CD4-positive, alpha-beta memory T cell (primary cell): ENCODE measurements around the gene PRRX2. TPM values are rescaled to one million over a fixed set of nuclear protein-coding genes. Genes with fewer than 3 reads are reported as not detected.

Experiments
- CTCF ChIA-PET: fragments of 350-600 bp; sonication (Branson Sonifier 250); formaldehyde crosslinking; loops from one replicate; lab custom pipeline; 2021; ENCODE audit warnings: inconsistent platforms; ENCODE audit not compliant: partially characterized antibody; lab: Charles Lee
- POLR2A ChIA-PET: fragments of 350-600 bp; sonication (Branson Sonifier 250); formaldehyde crosslinking; loops from one replicate; lab custom pipeline; 2021; ENCODE audit not compliant: partially characterized antibody; lab: Charles Lee
- DNase-seq, 5 donors: peaks; one replicate each; pipeline versions ENCODE4 v3.0.0 to v3.0.0-alpha.2; 2020 to 2022; ENCODE audit warnings: mixed read lengths in 1 of 5
- H3K27ac ChIP-seq: one replicate; pipeline ENCODE4 v1.7.0; 2013; ENCODE audit warnings: low read depth, low read length
- H3K27me3 ChIP-seq: 2 replicates; pipeline ENCODE4 v1.7.0; 2013; ENCODE audit warnings: mild to moderate bottlenecking, low read length, moderate library complexity; ENCODE audit not compliant: insufficient read depth
- H3K36me3 ChIP-seq: 2 replicates; pipeline ENCODE4 v1.7.0; 2013; ENCODE audit warnings: mild to moderate bottlenecking, low read length, moderate library complexity; ENCODE audit not compliant: insufficient read depth
- H3K4me1 ChIP-seq: 2 replicates; pipeline ENCODE4 v1.7.0; 2013; ENCODE audit warnings: mild to moderate bottlenecking, low read length, moderate library complexity; ENCODE audit not compliant: insufficient read depth
- H3K4me3 ChIP-seq, 2 donors: one replicate each; pipeline ENCODE4 v1.7.0; 2013; ENCODE audit warnings: low read length in 2 of 2, mild to moderate bottlenecking in 1 of 2
- H3K9me3 ChIP-seq, 2 donors: one replicate each; pipeline ENCODE4 v1.7.0; 2013; ENCODE audit warnings: low read length in 2 of 2, control low read depth in 1 of 2; ENCODE audit not compliant: control insufficient read depth in 1 of 2
- H3K27ac Mint-ChIP-seq, 7 donors: one replicate each; pipeline ENCODE4 v1.8.0; 2020 to 2021; ENCODE audit warnings: mixed read lengths in 7 of 7, mild to moderate bottlenecking in 6 of 7, inconsistent platforms in 3 of 7, moderate library complexity in 3 of 7
- H3K27me3 Mint-ChIP-seq, 2 donors: one replicate each; pipeline ENCODE4 v1.8.0; 2020 to 2021; ENCODE audit warnings: mixed read lengths in 2 of 2
- H3K36me3 Mint-ChIP-seq, 2 donors: one replicate each; pipeline ENCODE4 v1.8.0; 2020 to 2021; ENCODE audit warnings: mixed read lengths in 2 of 2, inconsistent platforms in 1 of 2, mild to moderate bottlenecking in 1 of 2
- H3K4me1 Mint-ChIP-seq, 4 donors: one replicate each; pipeline ENCODE4 v1.8.0; 2020 to 2021; ENCODE audit warnings: mixed read lengths in 4 of 4, mild to moderate bottlenecking in 1 of 4
- H3K4me3 Mint-ChIP-seq, 8 donors: one replicate each; pipeline ENCODE4 v1.8.0; 2020 to 2021; ENCODE audit warnings: mixed read lengths in 8 of 8, mild to moderate bottlenecking in 7 of 8, moderate library complexity in 6 of 8, inconsistent platforms in 3 of 8
- H3K9me3 Mint-ChIP-seq, 8 donors: one replicate each; pipeline ENCODE4 v1.8.0; 2020 to 2021; ENCODE audit warnings: mixed read lengths in 8 of 8, mild to moderate bottlenecking in 5 of 8, inconsistent platforms in 3 of 8, moderate library complexity in 1 of 8
- intact Hi-C: fragments of 100-400 bp; cut with micrococcal nuclease; formaldehyde crosslinking; loops from one replicate; pipeline ENCODE4 v1.15.1; 2023
- polyA plus RNA-seq, 2 donors: library from polyadenylated mRNA; unstranded; fragments of 300-500 nt; fragmentation: Illumina TruSeq; gene quantifications; one replicate each; pipeline ENCODE4 v1.2.3, GENCODE V29; 2021
- total RNA-seq, 2 experiments: library from RNA; stranded (reverse); gene quantifications; one replicate each; pipeline ENCODE4 v1.2.3, GENCODE V29; 2021

The PRRX2 gene
- total and polyA plus RNA-seq, 4 experiments from 2014 or later = not detected

DNA sequence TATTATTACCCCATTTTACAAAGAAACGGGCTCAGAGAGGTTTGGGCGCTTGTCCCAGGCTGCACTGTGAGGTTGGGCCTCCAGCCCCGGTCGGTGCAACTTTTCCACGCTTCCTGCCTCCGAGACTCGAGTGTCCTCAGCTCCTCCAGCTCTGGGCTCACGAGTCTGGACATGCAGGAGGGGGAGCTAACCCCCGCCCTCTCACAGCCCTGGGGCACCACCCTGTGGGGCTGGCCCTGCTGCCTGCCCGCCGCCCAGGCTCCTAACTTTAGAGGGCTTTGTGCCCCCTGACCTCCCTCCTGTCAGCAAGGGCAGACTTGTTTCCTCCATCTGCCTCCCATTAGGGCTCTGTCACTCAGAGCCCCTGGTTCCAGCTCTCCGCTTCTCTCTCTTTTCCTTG is 19.2 kb upstream of the PRRX2 start:
- H3K4me3 ChIP-seq = no peak overlapping the region
- Mint-ChIP-seq H3K9me3 (no peaks in the 10 kb centered on the region), H3K4me3 (peak overlapping the region in 1 of 8 donors; percentile 67), H3K4me1 (peaks cover 2 to 9% (median 5%) of the 10 kb centered on the region in 4 donors), H3K27ac (peak overlapping the region in 1 of 7 donors; percentile 25), H3K36me3 (peaks cover 0 to 1% of the 10 kb centered on the region in 2 donors), H3K27me3 (peaks cover 0 to 3% of the 10 kb centered on the region in 2 donors)
- peaks cover 8% of the 10 kb centered on the region for H3K4me1 ChIP-seq
- no peaks in the 10 kb centered on the region for H3K9me3 ChIP-seq
- intact Hi-C loops = no loop called here
- ChIA-PET CTCF (no interaction called here), POLR2A (no interaction called here)
- no peak overlapping the region for H3K27ac ChIP-seq
- DNase-seq = no peak
- H3K36me3 ChIP-seq = no peaks in the 10 kb centered on the region
- H3K27me3 ChIP-seq = no peaks in the 10 kb centered on the region

DNA sequence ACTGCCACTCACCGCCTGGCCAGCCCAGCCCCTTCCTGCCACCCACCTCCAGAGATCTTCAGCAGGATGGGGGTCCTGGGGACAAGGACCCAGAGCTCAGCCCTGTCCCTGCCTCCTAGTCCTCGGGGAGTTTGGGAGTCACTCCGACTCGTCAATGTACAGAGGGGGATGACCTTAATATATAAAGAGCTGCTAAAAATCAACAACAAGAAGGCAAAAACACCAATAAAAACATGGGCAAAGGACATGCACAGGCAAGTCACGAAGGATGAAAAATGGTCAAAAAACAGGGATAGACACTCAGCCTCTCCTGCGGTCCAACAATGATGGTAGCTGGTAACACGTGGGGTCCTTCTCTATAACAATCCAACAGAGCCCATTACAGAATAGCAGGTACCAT is 18.8 kb upstream of the PRRX2 start:
- H3K27me3 Mint-ChIP-seq = peaks cover 0 to 3% of the 10 kb centered on the region in 2 donors
- H3K36me3 Mint-ChIP-seq = no peaks in the 10 kb centered on the region
- no peak overlapping the region for H3K4me3 ChIP-seq
- peaks cover 4% of the 10 kb centered on the region for H3K4me1 ChIP-seq
- H3K36me3 ChIP-seq = no peaks in the 10 kb centered on the region
- peak overlapping the region in 1 of 8 donors; percentile 67 for H3K4me3 Mint-ChIP-seq
- H3K9me3 Mint-ChIP-seq = no peaks in the 10 kb centered on the region
- H3K27ac Mint-ChIP-seq = peak overlapping the region in 1 of 7 donors; percentile 25
- no peaks in the 10 kb centered on the region for H3K27me3 ChIP-seq
- POLR2A ChIA-PET = no interaction called here
- no peaks in the 10 kb centered on the region for H3K9me3 ChIP-seq
- no peak for DNase-seq
- CTCF ChIA-PET = no interaction called here
- intact Hi-C loops = no loop called here
- H3K27ac ChIP-seq = no peak overlapping the region
- peaks cover 0 to 5% (median 3%) of the 10 kb centered on the region in 4 donors for H3K4me1 Mint-ChIP-seq

DNA sequence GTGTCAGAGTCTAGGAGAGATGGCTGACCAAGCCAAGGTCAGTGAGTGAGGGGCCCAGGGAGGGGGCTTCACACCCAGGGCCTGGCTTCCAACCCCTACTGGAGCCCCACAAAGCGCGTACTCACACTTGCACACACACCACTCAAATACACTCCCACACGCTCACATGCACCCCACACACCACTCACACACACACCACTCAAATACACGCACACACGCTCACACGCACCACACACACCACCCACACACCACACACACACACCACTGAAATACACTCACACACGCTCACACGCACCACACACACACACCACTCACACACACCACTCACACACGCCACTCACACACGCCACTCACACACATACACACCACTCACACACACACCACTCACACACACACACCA is 17.8 kb upstream of the PRRX2 start:
- peaks cover 0 to 2% (median under 1%) of the 10 kb centered on the region in 4 donors for H3K4me1 Mint-ChIP-seq
- H3K4me3 ChIP-seq = no peak overlapping the region
- peaks cover 0 to 3% of the 10 kb centered on the region in 2 donors for H3K27me3 Mint-ChIP-seq
- ChIA-PET POLR2A (no interaction called here), CTCF (no interaction called here)
- H3K36me3 Mint-ChIP-seq = no peaks in the 10 kb centered on the region
- no peaks in the 10 kb centered on the region for H3K9me3 ChIP-seq
- peaks cover 1% of the 10 kb centered on the region for H3K4me1 ChIP-seq
- peak overlapping the region in 1 of 7 donors; percentile 84 for H3K27ac Mint-ChIP-seq
- H3K27ac ChIP-seq = no peak overlapping the region
- no peak overlapping the region for H3K4me3 Mint-ChIP-seq
- intact Hi-C loops = no loop called here
- DNase-seq = no peak
- H3K9me3 Mint-ChIP-seq = no peaks in the 10 kb centered on the region
- H3K36me3 ChIP-seq = no peaks in the 10 kb centered on the region
- no peaks in the 10 kb centered on the region for H3K27me3 ChIP-seq

DNA sequence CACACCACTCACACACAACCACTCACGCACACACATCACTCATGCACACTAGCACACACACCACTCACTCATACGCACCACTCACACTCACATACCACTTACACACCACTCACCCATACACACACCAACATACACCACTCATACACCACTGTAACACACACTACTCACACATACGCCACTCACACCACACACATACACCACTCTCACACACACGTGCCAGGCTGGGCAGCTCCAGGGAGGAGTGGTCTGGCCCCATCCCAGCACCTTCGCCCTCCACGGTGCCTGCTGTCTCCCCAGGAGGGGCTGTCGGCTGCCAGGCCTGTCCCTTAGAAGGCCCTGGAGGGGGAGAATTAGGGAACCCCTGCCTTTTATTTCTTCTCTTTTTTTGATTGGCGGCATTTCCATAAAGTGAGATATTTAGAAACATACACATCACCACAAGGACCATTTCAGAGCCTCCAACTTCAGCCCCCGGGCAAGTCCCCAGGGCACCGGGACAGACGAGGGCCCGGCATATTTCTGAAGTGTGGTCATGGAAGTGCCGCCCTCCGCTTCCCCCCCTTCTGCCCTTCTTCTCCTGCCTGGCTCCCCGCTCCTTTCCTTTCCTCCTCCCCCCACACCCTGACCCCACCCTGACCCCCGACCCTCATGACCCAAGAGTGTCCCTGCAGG is 17.2 kb upstream of the PRRX2 start:
- Histone ChIP-seq H3K4me1 (no peaks in the 10 kb centered on the region), H3K9me3 (no peaks in the 10 kb centered on the region), H3K27ac (no peak overlapping the region), H3K4me3 (no peak overlapping the region), H3K36me3 (no peaks in the 10 kb centered on the region), H3K27me3 (no peaks in the 10 kb centered on the region)
- H3K4me3 Mint-ChIP-seq = no peak overlapping the region
- ChIA-PET CTCF (no interaction called here), POLR2A (no interaction called here)
- DNase-seq = no peak
- H3K36me3 Mint-ChIP-seq = no peaks in the 10 kb centered on the region
- no peaks in the 10 kb centered on the region for H3K9me3 Mint-ChIP-seq
- H3K4me1 Mint-ChIP-seq = no peaks in the 10 kb centered on the region
- intact Hi-C loops = no loop called here
- peaks cover 0 to 3% of the 10 kb centered on the region in 2 donors for H3K27me3 Mint-ChIP-seq
- H3K27ac Mint-ChIP-seq = peak overlapping the region in 1 of 7 donors; percentile 84

DNA sequence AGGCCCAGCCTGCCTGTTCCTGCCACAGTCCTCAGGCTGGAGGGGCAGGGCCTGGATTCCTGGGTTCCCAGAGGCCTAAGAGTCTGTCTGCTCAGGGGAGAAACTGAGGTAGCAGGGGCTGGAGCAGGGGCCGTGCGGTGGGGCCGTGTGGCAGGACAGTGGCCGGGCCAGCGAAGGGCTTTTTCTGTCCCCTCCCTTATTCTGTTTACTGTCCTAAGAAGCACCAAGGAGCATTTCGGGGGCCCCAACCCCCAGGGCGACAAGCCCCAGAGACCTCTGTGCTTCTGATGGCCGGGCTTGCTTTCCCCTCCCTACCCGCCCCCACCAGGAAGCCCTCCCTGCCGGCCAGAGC is 16.7 kb upstream of the PRRX2 start:
- H3K27me3 Mint-ChIP-seq = peaks cover 0 to 5% of the 10 kb centered on the region in 2 donors
- intact Hi-C loops = no loop called here
- Histone ChIP-seq H3K4me1 (no peaks in the 10 kb centered on the region), H3K9me3 (no peaks in the 10 kb centered on the region), H3K27ac (no peak overlapping the region), H3K36me3 (no peaks in the 10 kb centered on the region), H3K4me3 (no peak overlapping the region), H3K27me3 (no peaks in the 10 kb centered on the region)
- ChIA-PET POLR2A (no interaction called here), CTCF (no interaction called here)
- no peak overlapping the region for H3K4me3 Mint-ChIP-seq
- no peaks in the 10 kb centered on the region for H3K36me3 Mint-ChIP-seq
- H3K4me1 Mint-ChIP-seq = no peaks in the 10 kb centered on the region
- H3K27ac Mint-ChIP-seq = no peak overlapping the region
- no peak for DNase-seq
- no peaks in the 10 kb centered on the region for H3K9me3 Mint-ChIP-seq

DNA sequence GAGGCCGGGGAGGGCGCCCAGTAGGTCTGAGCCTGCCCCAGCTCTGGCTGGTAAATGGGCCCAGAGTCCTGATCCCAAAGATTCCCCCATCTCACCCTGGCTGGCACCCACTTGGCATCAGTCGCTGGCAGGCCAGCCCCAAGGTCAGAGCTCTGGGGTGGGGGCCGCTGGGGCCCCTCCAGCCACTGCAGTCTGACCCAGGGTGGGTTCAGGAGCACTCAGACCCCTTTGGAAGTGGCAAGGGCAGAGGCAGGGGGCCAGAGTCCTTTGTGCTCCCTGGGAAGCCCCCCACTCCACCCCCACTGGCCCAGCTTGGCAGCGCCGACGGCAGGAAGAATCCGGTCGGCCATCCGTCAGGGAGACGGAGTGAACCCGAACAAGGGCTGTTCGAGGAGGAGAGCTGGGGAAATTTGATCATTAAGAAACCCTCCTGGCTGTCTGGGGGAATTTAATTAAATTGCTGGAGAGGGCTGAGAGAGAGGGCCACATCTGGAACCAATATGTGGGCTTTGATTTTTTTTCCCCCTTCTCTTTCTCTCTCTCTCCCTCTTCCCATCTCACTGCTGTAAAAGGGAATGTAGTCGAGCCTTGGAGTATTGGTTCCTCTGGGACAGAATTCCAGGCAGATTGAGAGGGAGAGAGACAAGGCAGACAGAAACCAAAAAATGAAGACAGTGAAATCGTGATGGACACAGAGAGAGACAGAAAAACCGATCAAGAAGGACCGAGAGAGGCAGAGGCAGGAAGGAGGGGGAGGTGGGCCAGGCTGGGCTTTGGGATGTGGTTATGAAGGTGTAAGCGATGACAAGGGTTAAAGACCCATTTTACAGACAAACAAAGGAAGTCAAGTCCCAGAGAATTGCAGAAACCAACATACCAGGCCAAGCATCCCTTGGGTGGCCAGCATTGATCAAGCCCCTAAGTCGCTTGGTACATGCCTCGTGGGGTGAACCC is 15.4 kb upstream of the PRRX2 start:
- intact Hi-C loops = no loop called here
- H3K27me3 ChIP-seq = no peaks in the 10 kb centered on the region
- peaks cover 0 to 5% of the 10 kb centered on the region in 2 donors for H3K27me3 Mint-ChIP-seq
- H3K4me1 ChIP-seq = no peaks in the 10 kb centered on the region
- H3K4me3 ChIP-seq = no peak overlapping the region
- ChIA-PET CTCF (no interaction called here), POLR2A (no interaction called here)
- H3K9me3 ChIP-seq = no peaks in the 10 kb centered on the region
- H3K36me3 Mint-ChIP-seq = no peaks in the 10 kb centered on the region
- no peaks in the 10 kb centered on the region for H3K9me3 Mint-ChIP-seq
- DNase-seq = no peak
- no peaks in the 10 kb centered on the region for H3K4me1 Mint-ChIP-seq
- H3K27ac Mint-ChIP-seq = no peak overlapping the region
- no peak overlapping the region for H3K27ac ChIP-seq
- H3K4me3 Mint-ChIP-seq = no peak overlapping the region
- H3K36me3 ChIP-seq = no peaks in the 10 kb centered on the region

DNA sequence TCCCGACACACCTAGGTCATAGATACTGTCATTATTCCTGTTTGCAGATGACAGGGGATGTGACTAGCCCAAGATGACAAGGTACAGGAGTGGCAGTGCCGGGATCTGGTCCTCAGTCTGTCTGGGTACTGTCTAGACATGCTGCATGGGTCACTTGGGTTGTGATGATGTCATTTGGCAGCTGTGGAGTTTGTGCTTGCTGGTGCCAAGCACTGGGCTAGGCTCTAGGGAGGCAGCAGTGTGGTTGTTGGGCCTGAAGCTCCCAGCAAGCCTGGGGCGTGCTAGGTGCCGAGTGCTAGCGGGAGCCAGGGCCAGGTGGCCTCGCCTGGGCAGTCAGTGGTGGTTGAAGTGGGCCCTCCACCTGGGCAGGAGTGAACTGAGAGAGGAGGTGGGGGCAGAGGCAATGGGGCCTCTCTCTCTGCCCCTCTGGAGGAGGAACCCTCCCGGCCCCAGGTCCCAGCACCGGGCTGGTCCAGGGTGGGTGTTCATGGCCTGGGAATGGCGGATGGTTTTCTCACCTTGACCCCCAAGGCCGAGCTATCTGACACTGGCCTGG is 14.7 kb upstream of the PRRX2 start:
- Histone ChIP-seq H3K9me3 (no peaks in the 10 kb centered on the region), H3K4me1 (no peaks in the 10 kb centered on the region), H3K4me3 (no peak overlapping the region), H3K27me3 (no peaks in the 10 kb centered on the region), H3K36me3 (no peaks in the 10 kb centered on the region), H3K27ac (no peak overlapping the region)
- H3K4me1 Mint-ChIP-seq = no peaks in the 10 kb centered on the region
- no peaks in the 10 kb centered on the region for H3K9me3 Mint-ChIP-seq
- H3K27ac Mint-ChIP-seq = peak overlapping the region in 1 of 7 donors; percentile 27
- POLR2A ChIA-PET = no interaction called here
- no peak overlapping the region for H3K4me3 Mint-ChIP-seq
- intact Hi-C loops = no loop called here
- no peaks in the 10 kb centered on the region for H3K36me3 Mint-ChIP-seq
- CTCF ChIA-PET = no interaction called here
- DNase-seq = no peak
- H3K27me3 Mint-ChIP-seq = peaks cover 0 to 5% of the 10 kb centered on the region in 2 donors
